Neural cell (in vitro differentiated cells): Measurements from ENCODE around the gene EHMT1. TPM values are rescaled to one million over a fixed set of nuclear protein-coding genes. Genes with fewer than 3 reads are reported as not detected.

Source experiments
- H2AFZ ChIP-seq: fragments of 200-600, 300-800 bp; sonication (generic), shearing (Covaris generic); 2 replicates; pipeline ENCODE4 v1.6.0; 2014; ENCODE audit warnings: low read depth, mild to moderate bottlenecking, antibody characterized with exemption, low read length, moderate library complexity
- H3F3A ChIP-seq: fragments of 200-600 bp; shearing (Covaris generic); 2 replicates; pipeline ENCODE4 v1.6.1; 2016; ENCODE audit warnings: mild to moderate bottlenecking, moderate library complexity, mixed read lengths, antibody characterized with exemption, low read length; ENCODE audit not compliant: insufficient read depth, poor library complexity, severe bottlenecking
- H3K27ac ChIP-seq: fragments of 200-600, 300-800 bp; sonication (generic), shearing (Covaris generic); 2 replicates; pipeline ENCODE4 v1.5.1; 2014; ENCODE audit warnings: mild to moderate bottlenecking, low read length, moderate library complexity
- H3K27me3 ChIP-seq: fragments of 300-800, 200-600 bp; sonication (generic), shearing (Covaris generic); 2 replicates; pipeline ENCODE4 v1.6.0; 2014; ENCODE audit warnings: mild to moderate bottlenecking, low read depth, low read length, moderate library complexity; ENCODE audit not compliant: insufficient read depth
- H3K36me3 ChIP-seq: fragments of 300-800, 200-600 bp; sonication (generic), shearing (Covaris generic); 2 replicates; pipeline ENCODE4 v1.5.1; 2014; ENCODE audit warnings: mild to moderate bottlenecking, antibody characterized with exemption, low read length, moderate library complexity; ENCODE audit not compliant: insufficient read depth
- H3K4me2 ChIP-seq: fragments of 300-800, 200-600 bp; sonication (generic), shearing (Covaris generic); 2 replicates; pipeline ENCODE4 v1.6.0; 2014; ENCODE audit warnings: mild to moderate bottlenecking, low read length
- H3K4me3 ChIP-seq: fragments of 300-800, 200-600 bp; sonication (generic), shearing (Covaris generic); 2 replicates; pipeline ENCODE4 v1.5.1; 2014; ENCODE audit warnings: mild to moderate bottlenecking, low read length, moderate library complexity
- H3K79me2 ChIP-seq: fragments of 200-600 bp; shearing (Covaris generic); replicated peaks from 2 replicates; pipeline ENCODE4 v1.6.0; 2014; ENCODE audit warnings: mild to moderate bottlenecking, low read length, moderate library complexity; ENCODE audit not compliant: insufficient read depth
- H3K9ac ChIP-seq: fragments of 300-800, 200-600 bp; sonication (generic), shearing (Covaris generic); 2 replicates; pipeline ENCODE4 v1.6.1; 2016; ENCODE audit warnings: mild to moderate bottlenecking, low read length, mixed read lengths
- H3K9me2 ChIP-seq: fragments of 200-600 bp; shearing (Covaris generic); 2 replicates; pipeline ENCODE4 v1.6.1; 2016; ENCODE audit warnings: mild to moderate bottlenecking, low read length, mixed read lengths; ENCODE audit not compliant: insufficient read depth
- H3K9me3 ChIP-seq: fragments of 200-600, 300-800 bp; sonication (generic), shearing (Covaris generic); 2 replicates; pipeline ENCODE4 v1.6.1; 2016; ENCODE audit warnings: mild to moderate bottlenecking, mixed run types, low read length, moderate library complexity, mixed read lengths
- H4K20me1 ChIP-seq: fragments of 200-600 bp; shearing (Covaris generic); 2 replicates; pipeline ENCODE4 v1.6.1; 2016; ENCODE audit warnings: mild to moderate bottlenecking, mixed run types; ENCODE audit not compliant: insufficient read depth
- CTCF ChIP-seq: fragments of 450-650 bp; IDR thresholded peaks from 2 replicates; pipeline ENCODE4 v1.5.1; 2014; ENCODE audit warnings: antibody characterized with exemption, mild to moderate bottlenecking, moderate library complexity; ENCODE audit not compliant: poor library complexity, severe bottlenecking
- EP300 ChIP-seq: fragments of 450-650 bp; conservative IDR thresholded peaks from 2 replicates; pipeline ENCODE4 v1.6.1; 2014; ENCODE audit warnings: antibody characterized with exemption, mild to moderate bottlenecking, moderate library complexity; ENCODE audit not compliant: poor library complexity, severe bottlenecking
- EZH2 ChIP-seq: fragments of 200-600, 300-800 bp; shearing (Covaris generic), sonication (generic); IDR thresholded peaks from 2 replicates; pipeline ENCODE4 v1.6.1; 2014; ENCODE audit warnings: antibody characterized with exemption, low read length, borderline replicate concordance, mild to moderate bottlenecking; ENCODE audit not compliant: insufficient read depth, poor library complexity, severe bottlenecking
- MXI1 ChIP-seq: fragments of 450-650 bp; conservative IDR thresholded peaks from 2 replicates; pipeline ENCODE4 v1.6.1; 2014; ENCODE audit warnings: antibody characterized with exemption, mild to moderate bottlenecking; ENCODE audit not compliant: poor library complexity, severe bottlenecking
- POLR2AphosphoS5 ChIP-seq: IDR thresholded peaks from 2 replicates; pipeline ENCODE4 v1.6.1; 2012
- RAD21 ChIP-seq: fragments of 450-650 bp; conservative IDR thresholded peaks from 2 replicates; pipeline ENCODE4 v1.6.1; 2014; ENCODE audit warnings: antibody characterized with exemption, mild to moderate bottlenecking, moderate library complexity
- SMC3 ChIP-seq: fragments of 450-650 bp; conservative IDR thresholded peaks from 2 replicates; pipeline ENCODE4 v1.6.1; 2014; ENCODE audit warnings: antibody characterized with exemption, mild to moderate bottlenecking, moderate library complexity; ENCODE audit not compliant: poor library complexity
- TAF1 ChIP-seq: IDR thresholded peaks from 2 replicates; pipeline ENCODE4 v1.6.1; 2012; ENCODE audit warnings: low read depth
- polyA plus RNA-seq: library from polyadenylated mRNA; depleted of rRNA; stranded (reverse); fragments of >200 nt; gene quantifications from 2 replicates; pipeline ENCODE4 v1.2.3, GENCODE V29; 2014
- TF ChIP-seq, protein P1 (sequence below): IDR thresholded peaks from 2 replicates; pipeline ENCODE4 v1.6.1; 2012; ENCODE audit warnings: borderline replicate concordance

Gene EHMT1
- polyA plus RNA-seq, 1 donor from 2014 or later = 53.0 TPM

- no peaks in the 10 kb centered on the region for H3K9me2 ChIP-seq
- H3F3A ChIP-seq = no peaks in the 10 kb centered on the region
- no peak overlapping the region for H3K4me3 ChIP-seq
- H3K9ac ChIP-seq = no peak overlapping the region
- H4K20me1 ChIP-seq = no peaks in the 10 kb centered on the region
- H3K27ac ChIP-seq = no peak overlapping the region
- peaks cover 8% of the 10 kb centered on the region for H3K9me3 ChIP-seq
- no peak overlapping the region for H3K4me2 ChIP-seq
- TF ChIP-seq CTCF (no peak), SMC3 (no peak), MXI1 (no peak), RAD21 (no peak), TAF1 (no peak), EZH2 (no peak), EP300 (no peak), POLR2AphosphoS5 (no peak)
- TF ChIP-seq, protein P1, sequence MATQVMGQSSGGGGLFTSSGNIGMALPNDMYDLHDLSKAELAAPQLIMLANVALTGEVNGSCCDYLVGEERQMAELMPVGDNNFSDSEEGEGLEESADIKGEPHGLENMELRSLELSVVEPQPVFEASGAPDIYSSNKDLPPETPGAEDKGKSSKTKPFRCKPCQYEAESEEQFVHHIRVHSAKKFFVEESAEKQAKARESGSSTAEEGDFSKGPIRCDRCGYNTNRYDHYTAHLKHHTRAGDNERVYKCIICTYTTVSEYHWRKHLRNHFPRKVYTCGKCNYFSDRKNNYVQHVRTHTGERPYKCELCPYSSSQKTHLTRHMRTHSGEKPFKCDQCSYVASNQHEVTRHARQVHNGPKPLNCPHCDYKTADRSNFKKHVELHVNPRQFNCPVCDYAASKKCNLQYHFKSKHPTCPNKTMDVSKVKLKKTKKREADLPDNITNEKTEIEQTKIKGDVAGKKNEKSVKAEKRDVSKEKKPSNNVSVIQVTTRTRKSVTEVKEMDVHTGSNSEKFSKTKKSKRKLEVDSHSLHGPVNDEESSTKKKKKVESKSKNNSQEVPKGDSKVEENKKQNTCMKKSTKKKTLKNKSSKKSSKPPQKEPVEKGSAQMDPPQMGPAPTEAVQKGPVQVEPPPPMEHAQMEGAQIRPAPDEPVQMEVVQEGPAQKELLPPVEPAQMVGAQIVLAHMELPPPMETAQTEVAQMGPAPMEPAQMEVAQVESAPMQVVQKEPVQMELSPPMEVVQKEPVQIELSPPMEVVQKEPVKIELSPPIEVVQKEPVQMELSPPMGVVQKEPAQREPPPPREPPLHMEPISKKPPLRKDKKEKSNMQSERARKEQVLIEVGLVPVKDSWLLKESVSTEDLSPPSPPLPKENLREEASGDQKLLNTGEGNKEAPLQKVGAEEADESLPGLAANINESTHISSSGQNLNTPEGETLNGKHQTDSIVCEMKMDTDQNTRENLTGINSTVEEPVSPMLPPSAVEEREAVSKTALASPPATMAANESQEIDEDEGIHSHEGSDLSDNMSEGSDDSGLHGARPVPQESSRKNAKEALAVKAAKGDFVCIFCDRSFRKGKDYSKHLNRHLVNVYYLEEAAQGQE = no peak
- no peaks in the 10 kb centered on the region for H3K27me3 ChIP-seq
- H3K36me3 ChIP-seq = no peaks in the 10 kb centered on the region
- H3K79me2 ChIP-seq = peaks cover 56% of the 10 kb centered on the region
- no peak overlapping the region for H2AFZ ChIP-seq
Observed at GRCh38 chr9:137705443-137705863, 86.6 kb downstream of the EHMT1 start.

DNA sequence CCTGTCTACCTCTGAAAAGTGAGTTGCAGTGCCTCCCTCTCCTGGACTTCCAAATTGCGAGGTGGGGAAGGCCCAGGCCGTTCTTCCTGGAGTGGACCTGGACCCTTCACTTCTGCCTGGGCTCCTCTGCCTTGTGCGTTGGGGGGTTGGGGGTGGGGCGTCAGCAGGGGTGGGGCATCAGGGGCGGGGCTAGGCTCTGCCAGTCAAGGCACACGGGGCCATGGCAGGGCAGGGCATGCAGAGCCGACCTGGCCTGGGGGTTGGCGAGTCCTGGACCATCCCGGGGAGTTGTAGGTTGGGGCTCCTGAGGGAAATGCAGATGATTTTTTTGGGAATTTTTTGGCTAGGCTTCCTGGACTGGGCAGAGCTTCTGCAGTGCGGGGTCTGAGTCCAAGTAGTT, 87.1 kb downstream of the EHMT1 start:
- Histone ChIP-seq H3F3A (no peaks in the 10 kb centered on the region), H3K27ac (no peak overlapping the region), H3K4me3 (no peak overlapping the region), H2AFZ (no peak overlapping the region), H3K4me2 (no peak overlapping the region), H3K9ac (no peak overlapping the region), H3K9me3 (peaks cover 8% of the 10 kb centered on the region), H3K27me3 (no peaks in the 10 kb centered on the region), H3K79me2 (peaks cover 54% of the 10 kb centered on the region), H4K20me1 (no peaks in the 10 kb centered on the region), H3K9me2 (no peaks in the 10 kb centered on the region), H3K36me3 (no peaks in the 10 kb centered on the region)
- TF ChIP-seq POLR2AphosphoS5 = no peak
- no peak for TF ChIP-seq MXI1
- no peak for TF ChIP-seq EZH2
- no peak for TF ChIP-seq EP300
- TF ChIP-seq CTCF = no peak
- TF ChIP-seq, protein P1 = no peak
- TF ChIP-seq RAD21 = no peak
- no peak for TF ChIP-seq TAF1
